NCI-H345 treated with DMSO at 0.1 percent for 48 hours (cell line): Measurements from ENCODE around the gene NEK7.

Source experiments
- DNase-seq: peaks from one replicate; lab custom pipeline; 2025; ENCODE audit not compliant: unreplicated experiment; lab: John Stamatoyannopoulos, UW

NEK7 gene

GRCh38 chr1:198253259-198253658 lies 96.5 kb downstream of the NEK7 start:
- no peak for DNase-seq

DNA sequence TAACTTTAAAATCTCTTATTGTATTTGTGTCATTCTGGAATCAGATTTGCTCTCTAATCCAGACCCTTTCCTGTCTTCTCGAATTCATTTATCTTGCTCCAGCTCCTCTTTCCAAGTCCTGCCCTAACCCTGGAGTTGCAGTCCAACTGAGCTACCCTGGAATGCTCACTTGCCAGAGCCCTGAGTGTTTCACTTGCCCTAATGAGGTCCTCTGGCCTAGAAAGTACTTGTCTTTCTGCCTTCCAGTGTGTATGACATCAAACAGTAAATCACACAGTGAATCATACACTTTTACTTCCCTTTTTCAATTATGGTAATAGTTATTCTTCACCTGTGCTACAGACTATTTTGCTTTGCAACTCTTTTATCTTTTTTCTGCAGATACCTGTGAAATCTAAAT lies 96.9 kb downstream of the NEK7 start:
- DNase-seq: no peak

DNA sequence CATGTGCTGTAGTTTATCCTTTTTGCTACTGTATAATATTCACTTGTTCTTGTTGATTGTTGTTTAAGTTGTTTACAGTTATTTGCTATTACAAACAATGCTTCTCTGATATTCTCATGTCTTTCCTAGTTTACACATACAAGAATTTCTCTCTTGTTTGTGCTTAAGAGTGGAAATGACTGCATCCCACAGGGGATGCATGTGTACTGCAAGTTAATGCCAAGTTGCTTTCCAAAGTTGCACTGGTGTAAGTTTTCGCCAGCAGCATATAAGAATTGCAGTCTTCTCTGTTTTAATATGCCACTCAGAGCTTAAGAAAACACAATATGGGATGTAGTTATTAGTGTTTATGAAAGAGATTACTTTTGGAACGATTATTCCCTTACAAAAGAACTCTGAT lies 97.7 kb downstream of the NEK7 start:
- no peak for DNase-seq

DNA sequence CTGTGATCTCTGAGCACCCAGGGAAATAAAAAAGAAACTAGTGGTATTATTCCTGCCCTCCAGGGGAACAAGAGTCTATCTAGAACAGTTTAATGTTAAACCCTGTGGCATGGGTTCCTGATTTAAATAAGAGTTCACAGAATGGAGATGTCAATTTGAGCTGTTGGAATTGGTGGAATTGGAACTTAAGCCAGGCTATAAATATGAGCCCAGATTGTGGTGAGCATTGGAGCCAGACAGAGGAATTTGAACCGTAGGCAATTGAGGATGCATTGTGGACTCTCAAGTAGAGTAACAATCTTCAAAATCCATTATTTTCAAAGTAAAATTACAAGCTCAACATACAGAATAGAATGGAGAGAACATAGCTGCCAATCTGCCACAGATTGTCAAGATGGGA lies 98.2 kb downstream of the NEK7 start:
- no peak for DNase-seq

DNA sequence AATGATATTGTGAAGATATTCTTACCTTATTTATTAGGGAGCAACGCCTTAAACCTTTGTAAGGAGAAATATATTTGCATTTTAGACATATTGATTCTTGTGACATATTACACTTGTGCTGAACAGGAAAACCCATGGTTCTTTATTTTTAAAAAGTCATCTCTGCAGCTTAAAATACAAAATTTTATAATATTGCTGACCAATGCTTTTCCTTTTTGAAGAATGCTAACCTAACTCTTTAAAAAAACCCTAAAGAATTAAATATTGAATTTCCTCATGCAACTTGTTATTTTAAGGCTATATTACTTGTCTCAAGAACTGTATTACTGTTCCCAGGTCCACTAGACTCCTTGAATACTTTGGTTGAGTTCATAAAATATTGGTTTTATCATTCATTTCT lies 99.0 kb downstream of the NEK7 start:
- no peak for DNase-seq

GRCh38 chr1:198258491-198258890 lies 101.7 kb downstream of the NEK7 start:
- DNase-seq: no peak

GRCh38 chr1:198259333-198260074 lies 102.7 kb downstream of the NEK7 start:
- DNase-seq: no peak

- no peak for DNase-seq
Measured at GRCh38 chr1:198261886-198262285, 105.1 kb downstream of the NEK7 start.

GRCh38 chr1:198263186-198263585 lies 106.4 kb downstream of the NEK7 start:
- DNase-seq: no peak

DNA sequence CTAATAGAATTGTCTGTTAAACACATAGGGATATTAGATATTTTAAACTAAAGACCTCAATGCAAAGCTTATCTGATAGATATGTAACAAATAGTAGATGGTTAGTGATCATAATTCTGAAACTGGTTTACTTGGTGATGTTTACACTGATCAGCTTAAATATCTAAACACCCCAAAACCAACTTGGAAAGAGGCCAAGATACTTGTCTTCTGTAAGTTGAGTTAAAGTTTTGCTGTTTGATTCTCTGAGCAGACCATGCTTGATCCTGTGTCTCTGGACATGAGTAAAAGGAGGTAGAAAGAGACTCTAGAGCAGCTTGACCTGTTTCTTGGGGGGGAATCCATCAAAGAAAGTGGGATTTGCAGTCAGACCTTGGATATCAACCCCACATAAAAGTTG lies 107.5 kb downstream of the NEK7 start:
- DNase-seq: no peak

GRCh38 chr1:198265073-198265661 lies 108.4 kb downstream of the NEK7 start:
- DNase-seq: no peak

DNA sequence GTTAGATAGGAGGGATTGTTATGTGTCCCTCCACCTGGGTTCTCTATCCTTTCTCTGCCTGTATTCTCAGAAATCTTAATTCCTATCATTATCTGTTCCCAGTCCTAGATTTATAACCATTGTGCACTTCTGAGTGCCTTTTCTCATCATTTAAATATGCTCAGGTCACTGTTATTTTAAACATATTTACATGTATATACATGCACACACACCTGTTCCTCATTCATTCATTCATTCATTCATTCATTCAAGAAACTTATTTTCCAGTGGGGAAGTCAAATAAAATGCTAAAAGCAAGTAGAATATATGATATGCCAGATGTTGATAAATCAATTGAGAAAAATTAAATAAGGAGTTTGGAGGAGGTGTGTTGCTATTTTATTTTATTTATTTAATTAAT lies 110.3 kb downstream of the NEK7 start:
- no peak for DNase-seq

GRCh38 chr1:198267921-198268320 lies 111.1 kb downstream of the NEK7 start:
- DNase-seq: no peak

DNA sequence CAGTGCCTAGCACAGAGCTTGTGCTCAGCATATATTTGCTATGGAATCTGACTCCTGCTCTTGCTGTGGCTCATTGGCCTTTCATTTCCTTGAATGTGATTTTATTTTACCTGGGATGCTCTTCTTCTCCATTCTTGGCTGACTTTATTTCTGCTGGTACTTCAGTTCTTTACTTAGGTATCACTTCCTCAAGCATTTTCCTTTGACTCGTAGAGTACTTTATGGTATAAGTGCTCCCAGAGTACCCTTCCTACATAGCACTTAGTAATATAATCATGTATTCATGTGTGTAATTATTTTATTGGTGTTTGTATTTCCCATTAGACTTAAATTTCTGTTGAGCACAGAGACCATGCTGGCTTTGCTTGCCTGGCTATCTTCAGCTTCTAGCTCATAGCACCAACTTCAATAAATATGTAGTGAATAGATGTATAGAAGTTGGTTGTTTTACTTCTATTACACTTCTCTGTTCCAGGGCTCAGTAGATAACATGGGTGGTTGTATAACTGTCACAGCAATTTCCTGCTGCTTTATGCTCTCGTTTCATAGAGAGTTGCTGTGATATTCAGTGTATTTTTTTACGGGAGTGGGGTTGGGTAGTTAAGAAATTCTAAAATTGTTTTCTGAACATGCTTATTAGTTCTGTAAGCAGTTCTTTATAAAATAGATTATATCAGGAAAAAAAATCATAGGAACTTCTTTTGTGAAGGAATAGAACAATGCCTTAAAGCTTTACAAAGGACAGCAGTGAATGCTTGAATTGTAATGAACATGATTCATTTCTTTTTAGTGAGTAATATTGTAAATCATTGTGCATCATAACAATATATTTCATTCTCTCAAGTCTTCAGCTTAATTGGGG lies 112.2 kb downstream of the NEK7 start:
- no peak for DNase-seq

GRCh38 chr1:198269646-198269940 lies 112.8 kb downstream of the NEK7 start:
- DNase-seq: no peak

GRCh38 chr1:198270273-198270828 lies 113.6 kb downstream of the NEK7 start:
- DNase-seq: no peak

DNA sequence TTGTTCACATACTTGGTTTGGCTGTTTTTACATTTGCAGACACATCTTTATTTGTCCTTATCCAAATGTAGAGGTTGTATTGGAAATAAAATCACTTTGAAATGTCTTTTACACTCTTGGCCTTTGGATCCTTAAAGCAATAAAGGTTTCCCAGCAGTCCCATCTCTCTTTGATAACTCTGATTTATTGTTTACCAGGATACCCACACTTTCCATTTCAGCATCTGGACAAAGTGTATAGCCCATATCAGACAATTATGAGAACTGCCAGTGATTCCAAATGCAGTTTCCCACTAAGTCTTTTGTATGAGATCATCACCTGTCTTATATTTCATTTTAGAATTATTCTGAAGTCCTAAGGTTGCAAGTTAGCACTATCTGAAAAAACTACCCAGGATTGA lies 114.7 kb downstream of the NEK7 start:
- DNase-seq: no peak

DNA sequence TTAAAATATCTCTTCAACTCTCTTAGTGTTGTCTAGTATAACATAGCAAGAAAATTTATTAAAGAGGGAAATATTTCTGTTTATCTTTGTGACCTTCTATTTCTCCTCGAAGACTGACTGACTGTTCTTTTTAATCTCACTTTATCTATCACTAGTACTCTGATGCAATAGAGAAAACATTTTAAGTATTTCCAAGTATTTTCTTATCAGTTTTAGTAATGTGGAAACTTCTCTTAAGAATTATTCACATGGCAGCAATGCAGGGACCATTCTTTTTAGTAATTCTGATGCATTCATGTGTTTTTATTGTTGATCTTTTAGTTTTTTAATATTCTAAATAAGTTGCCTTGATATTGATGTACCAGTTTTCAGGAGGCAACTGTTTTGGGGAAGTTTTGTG lies 115.7 kb downstream of the NEK7 start:
- DNase-seq: no peak

DNA sequence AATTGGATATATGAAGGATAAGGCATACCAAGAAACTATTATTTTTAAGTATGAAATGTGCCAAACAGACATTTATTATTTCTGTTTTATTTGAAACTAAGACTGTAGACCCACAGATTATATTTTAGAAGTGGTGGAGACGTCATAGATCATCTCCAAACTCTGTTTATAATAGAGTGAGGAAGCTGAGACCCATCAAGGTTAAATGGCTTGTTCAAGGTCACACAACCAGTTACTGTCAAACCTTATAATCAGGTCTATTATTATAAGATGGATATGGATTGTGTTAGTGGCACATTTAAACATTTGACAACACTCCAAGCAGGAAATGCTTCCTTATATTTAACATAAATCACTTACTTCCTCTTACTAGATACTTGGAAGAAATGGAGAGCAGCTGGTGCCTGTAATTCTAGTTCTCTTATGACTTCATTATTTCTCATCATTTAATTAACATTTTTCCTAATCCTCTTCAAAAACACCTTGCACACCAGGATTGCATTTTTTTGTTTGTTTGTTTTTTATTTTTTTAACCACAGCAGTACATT lies 117.0 kb downstream of the NEK7 start:
- no peak for DNase-seq

GRCh38 chr1:198275597-198275996 lies 118.8 kb downstream of the NEK7 start:
- no peak for DNase-seq

DNA sequence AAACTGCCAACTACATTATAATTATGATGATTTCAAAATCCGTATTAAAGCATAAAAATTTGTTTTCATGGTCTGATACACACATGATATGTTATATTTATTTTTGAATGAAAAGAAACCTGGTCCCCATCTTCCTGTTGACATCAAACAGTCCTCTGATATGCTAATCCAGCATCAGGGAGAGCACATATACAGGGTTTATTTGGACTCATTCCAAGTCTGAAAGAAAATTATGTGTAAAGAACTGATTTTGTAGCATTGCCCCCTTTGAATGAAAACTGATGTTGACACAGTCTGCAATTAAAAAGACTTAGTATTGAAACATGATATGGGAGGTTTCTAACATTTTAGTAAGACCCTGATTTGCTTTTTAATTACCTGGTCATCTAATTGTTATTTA lies 119.4 kb downstream of the NEK7 start:
- DNase-seq: no peak

DNA sequence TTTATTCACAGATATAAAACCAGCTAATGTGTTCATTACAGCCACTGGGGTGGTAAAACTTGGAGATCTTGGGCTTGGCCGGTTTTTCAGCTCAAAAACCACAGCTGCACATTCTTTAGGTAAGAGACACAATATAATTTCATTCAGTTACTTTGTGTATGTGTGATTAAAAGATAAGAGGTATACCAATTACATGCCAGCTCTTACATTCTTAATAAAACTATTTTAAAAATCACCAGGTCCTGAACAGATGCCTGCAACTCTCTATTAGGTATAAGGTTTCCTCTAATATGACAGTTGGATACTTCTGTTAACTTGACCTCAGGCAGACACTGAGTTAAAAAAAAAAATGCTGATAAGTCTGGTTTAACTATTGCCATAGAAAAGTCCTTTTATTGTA lies 122.1 kb downstream of the NEK7 start:
- DNase-seq: no peak
